ENCODE results near the gene SPOCK1.

The SPOCK1 gene

DNA sequence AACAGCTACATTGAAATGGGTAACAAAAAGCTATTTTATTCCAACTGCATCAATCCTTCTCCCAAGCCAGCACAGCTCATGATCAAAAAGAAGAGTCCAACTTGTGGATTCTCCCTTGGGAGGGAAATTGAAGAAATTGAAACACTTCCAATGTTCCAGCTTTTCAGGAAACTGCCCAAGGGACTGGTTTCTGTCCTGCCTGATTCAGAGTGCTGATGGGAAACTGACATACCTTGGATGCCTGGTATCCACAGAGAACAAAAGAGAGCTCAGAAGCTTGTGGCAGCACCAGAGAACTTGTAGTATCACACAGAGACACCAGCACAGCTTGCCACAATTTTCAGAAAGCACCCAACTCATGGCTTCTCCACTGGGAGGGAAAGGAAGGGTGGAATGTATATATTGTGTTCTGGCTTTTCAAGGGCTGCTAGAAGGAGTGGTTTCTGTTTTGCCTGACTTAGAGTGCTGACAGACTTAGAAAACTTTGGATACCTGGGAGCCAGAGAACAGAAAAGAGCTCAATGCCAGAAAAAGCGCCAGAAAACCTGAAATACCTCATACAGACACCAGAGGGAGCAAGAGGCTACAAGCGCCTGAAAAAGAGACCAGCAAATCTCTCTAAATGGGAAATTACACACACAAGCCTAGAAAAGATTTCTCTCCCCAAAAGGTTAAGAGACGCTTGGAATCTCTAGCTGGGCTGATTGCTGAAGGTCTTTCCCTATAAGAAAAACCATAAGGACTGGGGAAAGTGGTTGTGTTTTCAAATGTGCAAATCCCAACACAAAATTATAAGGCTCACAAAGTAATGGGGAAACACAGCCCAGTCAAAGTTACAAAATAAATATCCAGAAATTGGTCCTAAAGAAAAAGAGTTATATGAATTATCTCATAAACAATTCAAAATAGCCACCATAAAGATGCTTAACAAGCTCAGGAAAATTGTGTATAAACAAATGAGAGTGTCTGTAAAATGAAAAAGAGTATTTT lies 178.8 kb downstream of the SPOCK1 start:
- no peak for ATAC-seq
- peak; percentile 15 for DNase-seq

- no peak for DNase-seq
- no peak for ATAC-seq
Observed at GRCh38 chr5:137318027-137318426, 181.1 kb downstream of the SPOCK1 start.

- DNase-seq = no peak
- ATAC-seq = no peak
Observed at GRCh38 chr5:137316346-137316736, 182.8 kb downstream of the SPOCK1 start.

DNA sequence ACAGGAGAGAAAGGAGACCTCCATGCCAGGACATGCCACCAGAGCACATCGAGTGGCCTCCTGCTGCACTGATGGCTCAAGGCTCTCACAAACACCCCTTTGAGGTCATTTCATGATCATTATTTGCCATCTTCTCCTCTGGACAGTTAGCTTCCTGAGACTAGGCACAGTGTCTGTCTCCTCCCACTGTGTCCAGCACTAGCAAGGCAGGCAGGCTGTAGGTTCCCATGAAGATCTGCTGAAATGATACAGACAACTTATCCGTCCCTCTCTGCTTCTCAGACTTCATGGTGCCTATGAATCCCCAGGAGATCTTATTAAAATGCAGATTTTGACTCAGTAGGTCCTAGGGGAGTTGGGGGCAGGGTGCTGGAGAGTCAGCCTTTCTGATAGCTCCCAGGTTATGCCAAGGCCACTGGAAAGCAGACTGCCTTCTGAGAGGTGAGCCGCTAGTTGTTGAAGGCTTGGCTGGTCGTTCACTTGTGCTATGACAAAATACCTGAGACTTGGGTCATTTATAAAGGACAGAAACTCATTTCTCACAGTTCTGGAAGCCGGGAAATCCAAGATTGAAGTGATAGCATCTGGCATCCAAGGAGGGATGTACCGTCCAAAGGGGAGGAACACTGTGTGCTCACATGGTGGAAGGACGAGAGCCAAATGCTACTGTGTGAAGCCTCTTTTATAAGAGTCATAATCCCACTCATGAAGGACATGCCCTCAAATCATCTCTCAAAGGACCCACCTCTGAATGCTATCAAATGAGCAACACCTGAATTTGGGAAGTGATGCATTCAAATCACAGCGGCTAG lies 183.4 kb downstream of the SPOCK1 start:
- ATAC-seq (no peak), DNase-seq (no peak)

DNA sequence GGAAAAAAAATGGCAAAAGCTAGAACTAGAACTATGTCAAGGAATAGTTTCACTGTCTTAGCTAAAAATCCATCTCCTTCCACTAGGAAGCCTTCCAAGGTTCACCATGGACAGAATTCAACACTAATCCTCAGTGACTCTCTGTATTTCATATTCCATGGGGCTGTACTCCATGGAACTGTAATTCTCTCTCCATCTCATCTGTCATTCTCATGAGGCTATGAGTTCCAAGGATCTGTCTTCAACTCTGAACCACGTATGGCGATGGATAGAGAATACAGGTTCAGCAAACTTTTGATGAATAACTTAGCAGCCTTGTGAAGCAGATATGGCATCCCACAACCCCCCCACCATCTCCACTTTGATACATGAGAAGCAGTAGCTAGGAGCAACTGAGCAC lies 184.0 kb downstream of the SPOCK1 start:
- no peak for ATAC-seq

GRCh38 chr5:137313526-137314175 lies 185.5 kb downstream of the SPOCK1 start:
- ATAC-seq = no peak
- no peak for DNase-seq

More for the DNA sequence above, 184.0 kb downstream of the SPOCK1 start:
- no peak for DNase-seq

GRCh38 chr5:137312011-137312410 lies 187.1 kb downstream of the SPOCK1 start:
- ATAC-seq (no peak), DNase-seq (no peak)

DNA sequence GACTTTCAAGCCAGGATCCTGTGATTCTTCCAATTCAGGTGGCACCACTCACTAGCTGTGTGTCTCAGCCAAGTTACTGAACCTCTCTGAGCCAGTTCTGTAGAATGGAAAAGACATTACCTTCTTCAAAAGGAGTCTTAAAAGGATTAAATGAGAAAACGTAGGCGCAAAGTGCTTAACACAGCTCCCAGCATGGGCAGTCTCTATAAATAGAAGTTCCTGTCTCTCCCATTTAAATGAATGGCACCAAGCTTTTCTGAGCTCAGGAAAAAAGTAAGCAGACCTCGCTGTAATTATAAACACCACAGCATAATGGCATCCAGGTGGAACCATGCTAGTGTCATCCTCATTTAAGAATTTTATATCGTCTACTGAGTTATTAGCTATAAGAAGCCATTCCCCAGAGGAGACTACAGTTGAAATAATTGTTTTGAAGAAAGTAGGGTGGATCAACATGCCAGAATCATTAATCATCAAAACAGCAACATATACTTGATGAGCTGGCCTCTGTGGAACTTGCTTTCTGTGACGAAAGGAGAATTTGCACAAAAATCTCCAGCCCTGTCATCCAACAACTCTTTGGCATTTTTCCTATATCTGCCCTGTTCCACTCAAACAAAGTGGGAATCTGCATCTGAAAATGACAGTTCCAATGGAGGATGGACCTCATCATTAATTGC lies 188.9 kb downstream of the SPOCK1 start:
- ATAC-seq (no peak), DNase-seq (no peak)

DNA sequence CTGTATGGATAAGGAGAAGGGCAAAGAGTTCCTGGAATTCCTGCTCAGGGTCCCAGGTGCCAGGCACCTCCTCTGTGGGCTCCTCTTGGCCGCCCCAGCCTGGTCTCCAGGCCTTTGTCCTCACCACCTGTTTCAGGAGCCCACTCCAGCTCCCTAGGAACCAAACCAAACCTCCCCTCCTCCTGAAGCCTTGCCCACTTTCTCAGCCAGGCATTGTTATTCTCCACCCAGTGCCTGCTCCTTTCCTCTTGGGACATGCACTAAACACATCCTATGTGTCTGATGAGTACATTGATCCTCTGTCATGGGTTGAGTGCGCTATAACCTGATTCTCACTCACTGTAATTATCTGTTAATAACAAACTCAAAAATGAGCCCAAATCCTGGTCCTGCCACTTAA lies 189.8 kb downstream of the SPOCK1 start:
- ATAC-seq (no peak), DNase-seq (no peak)

DNA sequence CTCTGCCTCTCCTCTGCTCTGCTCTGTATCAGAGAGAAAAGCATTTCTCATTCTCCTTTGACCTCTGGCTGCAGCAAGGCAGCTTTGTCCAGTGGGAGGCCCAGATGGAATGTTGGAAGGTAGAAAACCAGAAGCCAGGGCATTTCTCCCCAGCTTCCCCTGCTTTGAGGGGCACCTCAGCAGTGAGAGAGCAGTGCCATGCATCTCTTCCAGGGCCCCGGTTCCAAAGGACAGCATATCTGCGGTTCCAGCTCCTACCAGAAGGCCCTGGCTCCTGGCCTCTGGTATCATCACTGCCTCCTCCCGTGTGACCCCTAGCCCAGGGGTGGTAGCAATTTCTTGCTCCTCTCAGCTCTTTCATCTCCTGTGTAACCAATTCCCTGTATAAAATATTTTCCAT lies 190.8 kb downstream of the SPOCK1 start:
- no peak for DNase-seq
- no peak for ATAC-seq

DNA sequence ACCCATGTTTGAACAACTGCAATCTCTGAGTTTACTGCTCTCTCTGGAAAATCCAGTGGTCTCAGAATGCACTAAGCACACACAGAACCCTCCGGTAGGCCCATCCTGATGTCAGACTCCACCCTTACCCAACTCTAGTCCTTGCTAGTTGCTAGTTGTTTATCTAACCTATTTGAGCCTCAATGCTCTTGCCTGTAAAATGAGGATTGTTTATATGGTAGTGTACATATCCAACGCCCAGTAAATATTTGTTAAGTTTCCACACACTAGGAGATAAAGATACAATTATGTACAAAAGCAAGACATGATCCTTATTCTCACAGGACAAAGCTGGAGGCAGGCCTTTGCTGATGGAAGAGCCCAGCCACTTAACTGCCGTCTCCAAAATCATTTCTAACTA lies 192.2 kb downstream of the SPOCK1 start:
- DNase-seq (no peak), ATAC-seq (no peak)

GRCh38 chr5:137305971-137306602 lies 193.0 kb downstream of the SPOCK1 start:
- DNase-seq (no peak), ATAC-seq (no peak)

DNA sequence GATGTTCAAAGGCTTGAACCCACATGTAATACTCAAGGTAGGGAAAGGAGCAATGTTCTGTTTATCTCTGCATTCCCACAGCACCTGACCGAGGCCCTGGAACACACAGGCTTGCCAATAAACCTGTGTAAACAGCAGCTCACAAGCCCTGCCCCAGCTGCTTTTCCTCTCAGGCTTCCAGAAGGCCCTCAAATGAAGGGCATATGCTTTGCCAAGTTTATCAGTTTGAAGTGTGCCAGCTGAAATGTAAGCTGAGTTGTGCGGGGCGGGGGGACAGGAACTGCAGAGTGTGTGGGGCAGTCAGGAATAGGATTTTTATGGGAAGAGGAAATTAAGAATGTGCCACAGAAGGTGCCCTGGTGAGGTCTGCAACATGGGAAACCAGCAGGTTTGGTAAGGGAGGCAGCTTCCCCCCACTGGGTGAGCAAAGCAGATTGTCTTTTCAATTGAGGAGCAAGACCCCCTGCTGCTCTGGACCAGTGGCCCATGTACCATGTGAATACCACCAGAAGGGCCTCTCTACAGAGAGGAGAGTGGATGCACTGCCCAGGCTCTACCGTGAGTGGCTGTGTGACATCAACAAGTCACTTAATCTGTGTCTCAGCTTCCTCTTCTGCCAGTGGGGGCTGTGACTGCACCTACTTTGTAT lies 194.8 kb downstream of the SPOCK1 start:
- ATAC-seq = no peak

GRCh38 chr5:137303509-137303908 lies 195.6 kb downstream of the SPOCK1 start:
- no peak for ATAC-seq
- DNase-seq = no peak

More for the DNA sequence above, 194.8 kb downstream of the SPOCK1 start:
- DNase-seq = no peak

DNA sequence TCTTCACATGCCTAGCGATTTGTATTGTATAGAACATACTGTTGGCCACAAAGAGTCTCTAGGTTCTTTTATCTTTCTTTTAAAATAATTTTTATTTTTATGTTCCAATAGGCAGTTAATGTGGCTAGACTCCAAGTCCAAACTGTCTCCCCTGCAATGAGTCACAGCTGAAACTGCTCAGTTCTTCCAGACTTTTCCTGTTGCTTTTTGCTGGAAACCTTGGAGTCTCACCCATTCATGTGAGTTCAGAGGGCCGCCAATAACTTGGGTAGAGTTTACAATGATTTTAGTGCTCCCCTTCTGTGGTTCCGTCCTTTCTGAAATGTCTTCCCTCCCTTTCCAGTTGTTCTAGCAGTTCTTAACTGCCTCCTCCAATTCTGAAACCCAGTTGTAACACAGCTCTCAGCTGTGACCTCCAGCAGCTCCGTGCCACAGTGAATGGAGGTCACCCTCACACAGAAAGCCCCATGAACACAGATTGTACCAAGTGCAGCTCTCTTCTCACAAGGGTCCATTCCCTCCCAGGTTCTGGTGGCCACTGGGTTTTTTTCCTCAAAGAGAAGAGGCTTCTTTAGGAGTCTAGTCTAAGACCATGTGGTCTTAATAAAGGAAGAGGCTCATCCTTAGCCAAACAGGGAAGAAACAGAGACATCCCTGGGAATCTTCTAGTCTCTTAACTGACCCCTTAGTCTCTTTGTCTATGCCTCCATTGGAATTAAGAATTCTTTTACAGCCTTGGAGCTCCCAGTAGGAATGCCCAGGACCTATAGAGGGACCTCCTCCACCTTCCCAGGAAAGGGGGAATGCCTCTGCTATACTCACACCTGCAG lies 198.5 kb downstream of the SPOCK1 start:
- no peak for ATAC-seq
- no peak for DNase-seq

GRCh38 chr5:137296213-137296781 lies 202.8 kb downstream of the SPOCK1 start:
- DNase-seq (no peak), ATAC-seq (no peak)

GRCh38 chr5:137294604-137295003 lies 204.5 kb downstream of the SPOCK1 start:
- no peak for DNase-seq
- no peak for ATAC-seq

- no peak for DNase-seq
- ATAC-seq = no peak
Observed at GRCh38 chr5:137292461-137293027, 206.6 kb downstream of the SPOCK1 start.

DNA sequence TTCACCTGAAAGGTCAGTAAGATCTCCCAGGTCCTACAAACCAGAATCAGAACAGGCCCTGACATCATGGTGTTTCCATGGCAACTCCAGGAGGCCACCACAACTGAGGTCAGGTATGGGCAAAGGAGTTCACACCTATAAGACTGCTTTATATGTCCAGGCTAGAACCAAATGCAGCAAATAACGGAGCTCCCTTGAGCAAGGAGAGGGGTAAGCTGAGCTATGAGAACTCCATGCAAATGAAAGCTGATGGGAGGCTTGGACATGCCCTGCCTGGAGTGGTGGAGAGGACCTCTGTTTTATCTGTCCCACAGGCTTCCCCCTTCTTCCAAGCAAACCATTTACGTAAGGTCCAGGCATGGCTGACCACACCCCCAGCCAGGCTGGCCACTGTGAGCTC lies 207.7 kb downstream of the SPOCK1 start:
- DNase-seq (no peak), ATAC-seq (no peak)

Data from stimulated activated naive CD8-positive, alpha-beta T cell treated with anti-CD3 and anti-CD28 coated beads, Interleukin-15, Interleukin-2, amounts not matched to agents 100 U/mL and 50 U/mL, for 24 hours (primary cell).